ENCODE results near the gene ARL15. TPM values are rescaled to one million over a fixed set of nuclear protein-coding genes. Genes with fewer than 3 reads are reported as not detected.

The ARL15 gene
- total and polyA plus RNA-seq, 2 of the 4 experiments (the other 2 are of a cell fraction) = 7.3 to 19.2 TPM

GRCh38 chr5:53858700-53859456 lies 451.5 kb downstream of the ARL15 start:
- H2AK9ac ChIP-seq (replicated peaks; ENCODE audit: low read depth, low read length, poor library complexity) = no peak overlapping the region
- DNase-seq (no peak), ATAC-seq (ENCODE audit: low read depth) (no peak)
- no peak overlapping the region for H3K56ac ChIP-seq (ENCODE audit: extremely low read depth, insufficient read depth, low read length)
- no peaks in the 10 kb centered on the region for H3K79me1 ChIP-seq (ENCODE audit: low read depth in 1 of 2, low read length in 2 of 2)
- no peak overlapping the region for H4K8ac ChIP-seq (ENCODE audit: low read depth in 2 of 2, low read length in 2 of 2)
- H4K20me1 ChIP-seq (ENCODE audit: insufficient read depth, low read length) = no peaks in the 10 kb centered on the region
- H2BK20ac ChIP-seq (ENCODE audit: low read depth, low read length) = no peak overlapping the region
- H3K4me1 ChIP-seq (ENCODE audit: control insufficient read depth, insufficient read depth, low read length) = no peaks in the 10 kb centered on the region
- no peak overlapping the region for H2AK5ac ChIP-seq (ENCODE audit: low read depth, low read length)
- no peak overlapping the region for H2BK15ac ChIP-seq (ENCODE audit: low read depth, low read length)
- no TSS peak for BruUV-seq (replicated peaks)
- in situ Hi-C loops (cut with MboI; ENCODE audit: low sequenced_read_pairs) (no loop called here), dilution Hi-C loops (cut with HindIII; ENCODE audit: low sequenced_read_pairs, unreplicated experiment) (no loop called here), intact Hi-C loops (cut with micrococcal nuclease) (no loop called here)
- H3K27me3 ChIP-seq (ENCODE audit: control insufficient read depth, insufficient read depth, low read length) = no peaks in the 10 kb centered on the region
- H3K23ac ChIP-seq (ENCODE audit: low read depth, low read length) = no peak overlapping the region
- ChIA-PET POLR2A (ENCODE audit: unreplicated experiment) (no interaction called here), CTCF (no interaction called here)
- WGBS, 2 experiments (ENCODE audit: extremely low coverage in 2 of 2, insufficient read length in 1 of 2) = 82% methylated on average over 11 of the region's 17 CpGs; no CpG with 5 or more reads in 1 of the 2 experiments
- no peaks in the 10 kb centered on the region for H3K36me3 ChIP-seq (ENCODE audit: control insufficient read depth, insufficient read depth, low read length)
- no peak for TF ChIP-seq ELK1 (IDR thresholded peaks at IDR 0.05; ENCODE audit: borderline replicate concordance, low read depth, low read length)
- TF ChIP-seq MAFK (IDR thresholded peaks at IDR 0.05; ENCODE audit: low read depth, low read length) = no peak
- TF ChIP-seq BHLHE40 (IDR thresholded peaks at IDR 0.05; ENCODE audit: low read depth, low read length) = no peak
- TF ChIP-seq NFE2L2 (IDR thresholded peaks at IDR 0.05; ENCODE audit: low read depth, low read length) = no peak
- TF ChIP-seq CTCF (conservative IDR thresholded peaks at IDR 0.05; ENCODE audit: low read depth, low read length) = no peak
- TF ChIP-seq MAZ (IDR thresholded peaks at IDR 0.05; ENCODE audit: borderline replicate concordance, low read depth, low read length) = no peak
- no peak for TF ChIP-seq CEBPB (IDR thresholded peaks at IDR 0.05; ENCODE audit: low read depth, low read length)
- TF ChIP-seq RCOR1 (IDR thresholded peaks at IDR 0.05; ENCODE audit: insufficient replicate concordance, low read length) = no peak
- TF ChIP-seq SMC3 (IDR thresholded peaks at IDR 0.05; ENCODE audit: low read depth, low read length) = no peak
- TF ChIP-seq RFX5 (IDR thresholded peaks at IDR 0.05; ENCODE audit: low read depth, low read length) = no peak
- no peak for TF ChIP-seq FOS (IDR thresholded peaks at IDR 0.05; ENCODE audit: low read depth, low read length)
- TF ChIP-seq, protein P1, sequence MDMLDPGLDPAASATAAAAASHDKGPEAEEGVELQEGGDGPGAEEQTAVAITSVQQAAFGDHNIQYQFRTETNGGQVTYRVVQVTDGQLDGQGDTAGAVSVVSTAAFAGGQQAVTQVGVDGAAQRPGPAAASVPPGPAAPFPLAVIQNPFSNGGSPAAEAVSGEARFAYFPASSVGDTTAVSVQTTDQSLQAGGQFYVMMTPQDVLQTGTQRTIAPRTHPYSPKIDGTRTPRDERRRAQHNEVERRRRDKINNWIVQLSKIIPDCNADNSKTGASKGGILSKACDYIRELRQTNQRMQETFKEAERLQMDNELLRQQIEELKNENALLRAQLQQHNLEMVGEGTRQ (IDR thresholded peaks at IDR 0.05; ENCODE audit: low read depth, low read length) = no peak
- TF ChIP-seq CHD1 (IDR thresholded peaks at IDR 0.05; ENCODE audit: low read depth, low read length) = no peak
- no peak for TF ChIP-seq MXI1 (IDR thresholded peaks at IDR 0.05; ENCODE audit: borderline replicate concordance, low read depth, low read length)
- TF ChIP-seq POLR2A (IDR thresholded peaks at IDR 0.05; ENCODE audit: low read depth, low read length) = no peak
- no peak for TF ChIP-seq RAD21 (IDR thresholded peaks at IDR 0.05; ENCODE audit: low read length)
- no peak overlapping the region for H3K27ac ChIP-seq (ENCODE audit: insufficient read depth, low read length)
- no peak overlapping the region for H3K4ac ChIP-seq (ENCODE audit: low read depth, low read length)
- H3K9ac ChIP-seq (ENCODE audit: low read depth, low read length) = no peak overlapping the region
- H3K14ac ChIP-seq (replicated peaks; ENCODE audit: low read depth, low read length) = no peak overlapping the region
- H3K4me3 ChIP-seq (ENCODE audit: insufficient read depth, low read depth, low read length) = no peak overlapping the region
- H3K18ac ChIP-seq (ENCODE audit: low read depth, low read length) = no peak overlapping the region
- peaks cover 8% of the 10 kb centered on the region; the same call in 1 of the 2 replicates for H3K9me3 ChIP-seq (ENCODE audit: control insufficient read depth, insufficient read depth, low read length)
- no peak overlapping the region for H4K5ac ChIP-seq (ENCODE audit: low read depth, low read length)
- H3K4me2 ChIP-seq (ENCODE audit: low read depth, low read length) = no peak overlapping the region
- no peak overlapping the region for H2BK5ac ChIP-seq (ENCODE audit: low read depth, low read length, poor library complexity, severe bottlenecking)
- no peak overlapping the region for H2AFZ ChIP-seq (replicated peaks; ENCODE audit: low read length, poor library complexity)
- no peak overlapping the region for H4K91ac ChIP-seq (ENCODE audit: insufficient read depth, low read depth, low read length)
- no peaks in the 10 kb centered on the region for H3K9me1 ChIP-seq (ENCODE audit: insufficient read depth, low read length)
- H2BK120ac ChIP-seq (ENCODE audit: low read depth, low read length) = no peak overlapping the region
